A673 (cell line): ENCODE measurements around the gene GPR149. TPM values are rescaled to one million over a fixed set of nuclear protein-coding genes. Genes with fewer than 3 reads are reported as not detected.

ENCODE experiments used
- BruUV-seq: library from RNA; stranded (reverse); fragments of 400-500 nt; replicated peaks from 2 replicates; lab custom pipeline; 2021; lab: Mats Ljungman, UMichigan
- CTCF ChIA-PET: fragments of 300-600 bp; sonication (Branson Sonifier 250); formaldehyde crosslinking; loops from one replicate; lab custom pipeline; 2022; ENCODE audit warnings: antibody characterized with exemption; lab: Charles Lee
- POLR2A ChIA-PET: fragments of 300-600 bp; sonication (Branson Sonifier 250); formaldehyde crosslinking; loops from one replicate; lab custom pipeline; 2022; ENCODE audit warnings: antibody characterized with exemption; ENCODE audit not compliant: low non-redundant PET; lab: Charles Lee
- DNase-seq: peaks from one replicate; pipeline ENCODE4 v3.0.0-alpha.2; 2015; ENCODE audit warnings: low spot score
- H3K27ac ChIP-seq: fragments of 200-600 bp; sonication (generic); 2 replicates; pipeline ENCODE4 v1.5.1; 2016; ENCODE audit warnings: mixed run types, low read depth, mild to moderate bottlenecking, mixed read lengths, antibody characterized with exemption, low read length; ENCODE audit not compliant: poor library complexity, severe bottlenecking
- H3K27me3 ChIP-seq: fragments of 200-600 bp; sonication (generic); replicated peaks from 2 replicates; pipeline ENCODE4 v1.6.1; 2017; ENCODE audit warnings: mixed run types, low read depth, mild to moderate bottlenecking, mixed read lengths, antibody characterized with exemption, low read length; ENCODE audit not compliant: insufficient read depth, poor library complexity
- H3K36me3 ChIP-seq: fragments of 200-600 bp; sonication (generic); 2 replicates; pipeline ENCODE4 v1.6.1; 2016; ENCODE audit warnings: mixed run types, mild to moderate bottlenecking, mixed read lengths, antibody characterized with exemption, low read length; ENCODE audit not compliant: insufficient read depth, poor library complexity, severe bottlenecking
- H3K4me1 ChIP-seq: fragments of 200-600 bp; sonication (generic); 2 replicates; pipeline ENCODE4 v1.6.1; 2017; ENCODE audit warnings: mixed run types, mild to moderate bottlenecking, mixed read lengths, antibody characterized with exemption, low read length; ENCODE audit not compliant: insufficient read depth, poor library complexity, severe bottlenecking
- H3K4me3 ChIP-seq: fragments of 200-600 bp; sonication (generic); 2 replicates; pipeline ENCODE4 v1.5.1; 2016; ENCODE audit warnings: low read depth, mixed run types, mild to moderate bottlenecking, mixed read lengths, low read length; ENCODE audit not compliant: poor library complexity, severe bottlenecking
- H3K9me3 ChIP-seq: fragments of 200-600 bp; sonication (generic); 2 replicates; pipeline ENCODE4 v1.6.1; 2016; ENCODE audit warnings: mixed run types, low read depth, mild to moderate bottlenecking, mixed read lengths, antibody characterized with exemption, low read length; ENCODE audit not compliant: poor library complexity, severe bottlenecking
- EZH2 ChIP-seq: fragments of 200-600 bp; sonication (generic); IDR thresholded peaks from 2 replicates; pipeline ENCODE4 v1.6.1; 2017; ENCODE audit warnings: borderline replicate concordance, low read depth, mild to moderate bottlenecking, mixed read lengths, antibody characterized with exemption, low read length; ENCODE audit not compliant: poor library complexity, severe bottlenecking
- intact Hi-C: fragments of 100-400 bp; cut with micrococcal nuclease; formaldehyde crosslinking; loops from one replicate; pipeline ENCODE4 v1.10.0; 2022; ENCODE audit not compliant: unreplicated experiment
- total RNA-seq: library from RNA; stranded (reverse); gene quantifications from 2 replicates; pipeline ENCODE4 v1.2.3, GENCODE V29; 2021
- TF ChIP-seq, protein P1 (sequence below): fragments of 300-800, 200-600 bp; sonication (generic); conservative IDR thresholded peaks from 2 replicates; pipeline ENCODE4 v1.5.1; 2017; ENCODE audit warnings: low read depth, mild to moderate bottlenecking, antibody characterized with exemption, low read length, moderate library complexity, mixed read lengths

GPR149 gene
- total RNA-seq, 1 experiment from 2014 or later = not detected

DNA sequence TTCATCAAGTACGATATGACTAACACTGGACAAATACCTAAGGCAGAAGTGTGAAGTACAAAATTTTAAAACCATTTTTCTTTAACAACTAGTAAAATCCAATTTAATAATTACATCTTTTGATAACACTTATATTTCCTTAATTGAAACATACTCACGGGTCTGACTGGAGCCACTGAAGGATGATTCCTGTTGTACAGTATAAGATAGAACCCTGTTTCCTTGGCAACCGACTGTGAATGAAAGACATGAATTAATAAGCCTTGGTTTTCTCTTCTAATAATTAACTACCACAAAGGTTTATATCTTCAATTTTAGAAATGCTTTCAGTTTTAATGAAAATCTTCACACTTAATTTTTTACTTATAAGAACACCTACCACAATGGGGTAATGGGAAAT is 125.1 kb downstream of the GPR149 start:
- ChIA-PET POLR2A (no interaction called here), CTCF (no interaction called here)
- Histone ChIP-seq H3K27ac (no peak overlapping the region), H3K27me3 (no peaks in the 10 kb centered on the region), H3K9me3 (no peaks in the 10 kb centered on the region), H3K36me3 (peaks cover 92% of the 10 kb centered on the region), H3K4me3 (no peak overlapping the region), H3K4me1 (no peaks in the 10 kb centered on the region)
- DNase-seq = no peak
- TF ChIP-seq, protein P1, sequence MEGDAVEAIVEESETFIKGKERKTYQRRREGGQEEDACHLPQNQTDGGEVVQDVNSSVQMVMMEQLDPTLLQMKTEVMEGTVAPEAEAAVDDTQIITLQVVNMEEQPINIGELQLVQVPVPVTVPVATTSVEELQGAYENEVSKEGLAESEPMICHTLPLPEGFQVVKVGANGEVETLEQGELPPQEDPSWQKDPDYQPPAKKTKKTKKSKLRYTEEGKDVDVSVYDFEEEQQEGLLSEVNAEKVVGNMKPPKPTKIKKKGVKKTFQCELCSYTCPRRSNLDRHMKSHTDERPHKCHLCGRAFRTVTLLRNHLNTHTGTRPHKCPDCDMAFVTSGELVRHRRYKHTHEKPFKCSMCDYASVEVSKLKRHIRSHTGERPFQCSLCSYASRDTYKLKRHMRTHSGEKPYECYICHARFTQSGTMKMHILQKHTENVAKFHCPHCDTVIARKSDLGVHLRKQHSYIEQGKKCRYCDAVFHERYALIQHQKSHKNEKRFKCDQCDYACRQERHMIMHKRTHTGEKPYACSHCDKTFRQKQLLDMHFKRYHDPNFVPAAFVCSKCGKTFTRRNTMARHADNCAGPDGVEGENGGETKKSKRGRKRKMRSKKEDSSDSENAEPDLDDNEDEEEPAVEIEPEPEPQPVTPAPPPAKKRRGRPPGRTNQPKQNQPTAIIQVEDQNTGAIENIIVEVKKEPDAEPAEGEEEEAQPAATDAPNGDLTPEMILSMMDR = no peak
- no peak for TF ChIP-seq EZH2
- BruUV-seq = no TSS peak
- intact Hi-C loops = no loop called here

DNA sequence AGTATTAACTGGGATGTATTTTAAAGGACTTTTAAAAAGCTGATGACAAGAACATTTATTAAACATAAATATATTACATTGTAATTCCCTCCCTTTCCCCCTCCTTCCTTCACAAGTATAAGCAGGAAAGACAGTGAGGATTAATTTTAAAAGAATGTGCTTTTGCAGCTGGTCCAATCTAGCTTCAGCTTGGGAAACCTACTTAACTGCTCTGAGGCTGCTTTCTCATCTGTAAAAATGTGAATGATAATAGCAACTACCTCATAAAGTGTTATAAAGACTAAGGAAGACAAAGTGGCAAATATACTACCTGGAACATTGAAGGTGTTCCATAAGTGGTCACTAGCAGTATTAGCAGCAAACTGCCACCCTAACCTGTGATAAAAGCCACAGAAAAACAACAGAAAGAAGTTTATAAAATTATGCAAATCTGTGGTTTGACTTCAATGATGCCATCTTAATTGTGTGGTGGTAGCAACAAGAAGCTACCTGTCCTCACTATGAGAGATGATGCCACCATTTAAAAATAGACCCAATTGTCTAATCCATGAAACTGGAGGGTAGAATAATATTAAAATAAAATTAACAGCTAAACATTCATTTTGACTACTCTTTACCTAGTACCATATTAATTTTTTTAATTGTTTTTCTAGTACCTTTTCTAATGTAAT is 125.7 kb downstream of the GPR149 start:
- peaks cover 92% of the 10 kb centered on the region for H3K36me3 ChIP-seq
- no peak overlapping the region for H3K4me3 ChIP-seq
- intact Hi-C loops = no loop called here
- BruUV-seq = no TSS peak
- ChIA-PET POLR2A (no interaction called here), CTCF (no interaction called here)
- no peak overlapping the region for H3K27ac ChIP-seq
- DNase-seq = no peak
- H3K4me1 ChIP-seq = no peaks in the 10 kb centered on the region
- no peaks in the 10 kb centered on the region for H3K27me3 ChIP-seq
- H3K9me3 ChIP-seq = no peaks in the 10 kb centered on the region
- TF ChIP-seq, protein P1 = no peak
- no peak for TF ChIP-seq EZH2

DNA sequence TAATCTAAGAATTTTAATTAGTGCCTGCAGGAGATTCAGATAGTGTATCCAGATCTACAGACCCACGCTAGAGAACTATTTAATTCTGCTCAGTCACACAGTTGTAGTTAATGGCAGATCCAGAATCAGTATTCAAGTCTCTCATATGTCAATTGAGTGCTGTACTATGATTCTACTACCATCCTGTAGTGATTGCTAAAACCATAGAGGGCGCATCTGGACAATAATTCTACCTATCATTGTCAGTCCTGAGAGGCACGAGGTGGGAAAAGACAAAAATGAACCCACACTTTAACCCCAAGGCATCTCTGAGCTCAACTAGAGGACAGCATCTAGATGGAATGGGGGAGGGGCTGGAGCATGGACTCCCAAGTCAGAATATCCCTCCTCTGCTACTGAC is 128.4 kb downstream of the GPR149 start:
- no peaks in the 10 kb centered on the region for H3K4me1 ChIP-seq
- ChIA-PET CTCF (no interaction called here), POLR2A (no interaction called here)
- no peaks in the 10 kb centered on the region for H3K9me3 ChIP-seq
- intact Hi-C loops = no loop called here
- peaks cover 93% of the 10 kb centered on the region for H3K36me3 ChIP-seq
- TF ChIP-seq EZH2 = no peak
- TF ChIP-seq, protein P1 = 0 out of 2 replicates have a peak, but pooled peaks have one; percentile 10
- no peak overlapping the region for H3K4me3 ChIP-seq
- H3K27ac ChIP-seq = no peak overlapping the region
- no TSS peak for BruUV-seq
- H3K27me3 ChIP-seq = no peaks in the 10 kb centered on the region
- no peak for DNase-seq
